Progenitor cell of endocrine pancreas (in vitro differentiated cells): Measurements from ENCODE around the gene EFL1. TPM values are rescaled to one million over a fixed set of nuclear protein-coding genes. Genes with fewer than 3 reads are reported as not detected.

Experiments used
- DNase-seq: peaks from one replicate; pipeline ENCODE4 v3.0.0; 2021; ENCODE audit warnings: low spot score; ENCODE audit not compliant: unreplicated experiment
- H3K27ac Mint-ChIP-seq: 2 replicates; pipeline ENCODE4 v1.8.0; 2021; ENCODE audit warnings: mild to moderate bottlenecking, moderate library complexity, mixed read lengths
- H3K27me3 Mint-ChIP-seq: 2 replicates; pipeline ENCODE4 v1.8.0; 2021; ENCODE audit warnings: mixed read lengths
- H3K36me3 Mint-ChIP-seq: 2 replicates; pipeline ENCODE4 v1.8.0; 2022; ENCODE audit warnings: mixed read lengths; ENCODE audit not compliant: insufficient read depth
- H3K4me1 Mint-ChIP-seq: 2 replicates; pipeline ENCODE4 v1.8.0; 2021; ENCODE audit warnings: low read depth, mixed read lengths
- H3K4me3 Mint-ChIP-seq: 2 replicates; pipeline ENCODE4 v1.8.0; 2021; ENCODE audit warnings: low read depth, mild to moderate bottlenecking, moderate library complexity, mixed read lengths
- H3K9me3 Mint-ChIP-seq: 2 replicates; pipeline ENCODE4 v1.8.0; 2021; ENCODE audit warnings: low read depth, mixed read lengths
- total RNA-seq: library from RNA; stranded (reverse); gene quantifications from 2 replicates; pipeline ENCODE4 v1.2.1, GENCODE V29; 2021
- TF ChIP-seq, protein P1 (sequence below): fragments of 200-600 bp; sonication (generic); IDR thresholded peaks from one replicate; pipeline ENCODE4 v1.5.0; 2021; ENCODE audit warnings: antibody characterized with exemption, mild to moderate bottlenecking; ENCODE audit not compliant: unreplicated experiment

EFL1 gene
- total RNA-seq, 1 donor from 2014 or later = 31.1 TPM

DNA sequence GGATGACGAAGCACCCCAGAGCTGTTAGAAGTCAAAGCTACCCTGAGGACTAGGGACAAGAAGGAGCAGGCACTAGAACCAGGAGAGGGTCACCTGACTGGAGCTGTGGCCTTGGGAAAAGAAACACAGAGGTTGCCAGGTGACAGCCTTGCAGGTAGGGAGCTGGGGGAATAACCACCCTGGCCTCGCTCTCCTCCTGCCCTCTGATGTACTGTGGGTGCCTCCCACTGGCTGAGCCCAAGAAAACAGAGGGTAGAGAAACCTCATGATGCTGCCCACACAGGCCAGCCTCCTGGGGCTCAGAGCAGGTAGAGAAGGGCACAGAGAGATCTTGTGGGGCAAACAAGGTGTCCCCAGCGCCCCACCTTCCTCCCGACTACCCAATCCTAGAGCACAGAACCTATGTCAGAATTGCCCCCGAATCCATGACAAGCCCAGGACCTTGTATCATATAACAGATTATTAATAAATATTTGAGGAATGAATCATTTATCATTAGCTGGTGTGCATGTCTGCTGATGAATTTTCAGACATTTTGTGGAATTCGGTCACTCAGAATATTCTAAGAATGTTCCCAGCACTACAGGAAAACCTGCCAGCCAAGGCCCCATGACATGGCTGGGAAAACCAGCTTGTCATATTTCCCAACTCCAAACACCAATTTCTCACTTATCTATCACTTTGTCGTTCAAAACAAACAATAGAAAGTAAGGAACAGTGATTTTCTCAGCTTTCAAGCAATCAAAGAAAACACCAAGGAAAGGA lies 156.9 kb downstream of the EFL1 start:
- no peaks in the 10 kb centered on the region for H3K36me3 Mint-ChIP-seq
- TF ChIP-seq, protein P1, sequence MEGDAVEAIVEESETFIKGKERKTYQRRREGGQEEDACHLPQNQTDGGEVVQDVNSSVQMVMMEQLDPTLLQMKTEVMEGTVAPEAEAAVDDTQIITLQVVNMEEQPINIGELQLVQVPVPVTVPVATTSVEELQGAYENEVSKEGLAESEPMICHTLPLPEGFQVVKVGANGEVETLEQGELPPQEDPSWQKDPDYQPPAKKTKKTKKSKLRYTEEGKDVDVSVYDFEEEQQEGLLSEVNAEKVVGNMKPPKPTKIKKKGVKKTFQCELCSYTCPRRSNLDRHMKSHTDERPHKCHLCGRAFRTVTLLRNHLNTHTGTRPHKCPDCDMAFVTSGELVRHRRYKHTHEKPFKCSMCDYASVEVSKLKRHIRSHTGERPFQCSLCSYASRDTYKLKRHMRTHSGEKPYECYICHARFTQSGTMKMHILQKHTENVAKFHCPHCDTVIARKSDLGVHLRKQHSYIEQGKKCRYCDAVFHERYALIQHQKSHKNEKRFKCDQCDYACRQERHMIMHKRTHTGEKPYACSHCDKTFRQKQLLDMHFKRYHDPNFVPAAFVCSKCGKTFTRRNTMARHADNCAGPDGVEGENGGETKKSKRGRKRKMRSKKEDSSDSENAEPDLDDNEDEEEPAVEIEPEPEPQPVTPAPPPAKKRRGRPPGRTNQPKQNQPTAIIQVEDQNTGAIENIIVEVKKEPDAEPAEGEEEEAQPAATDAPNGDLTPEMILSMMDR = no peak
- peaks cover 2% of the 10 kb centered on the region for H3K4me1 Mint-ChIP-seq
- H3K4me3 Mint-ChIP-seq = no peak overlapping the region
- DNase-seq = no peak
- H3K27me3 Mint-ChIP-seq = peaks cover 8% of the 10 kb centered on the region
- peak overlapping the region; percentile 47 for H3K27ac Mint-ChIP-seq
- peaks cover 3% of the 10 kb centered on the region for H3K9me3 Mint-ChIP-seq

DNA sequence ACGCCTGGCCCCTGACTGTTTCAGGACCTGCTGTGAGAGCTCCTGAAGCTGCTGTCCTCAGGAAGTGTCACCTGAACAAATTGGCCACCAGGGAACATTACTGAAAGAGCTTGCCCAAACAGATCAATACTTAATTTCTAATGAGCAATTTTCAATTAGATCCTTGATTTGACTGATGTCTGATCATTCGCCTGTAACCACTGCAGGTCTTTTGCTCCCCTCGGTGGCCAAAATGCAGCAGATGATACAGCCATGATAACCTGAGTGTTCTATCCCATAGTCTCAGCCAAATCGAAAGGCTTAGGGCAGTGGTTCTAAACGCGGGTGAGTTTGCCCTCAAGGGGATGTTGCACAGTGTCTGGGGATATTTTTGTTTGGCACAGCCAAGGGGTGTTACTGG lies 159.1 kb downstream of the EFL1 start:
- Mint-ChIP-seq H3K27me3 (peaks cover 9% of the 10 kb centered on the region), H3K27ac (no peak overlapping the region), H3K9me3 (no peaks in the 10 kb centered on the region), H3K4me1 (peaks cover 2% of the 10 kb centered on the region), H3K4me3 (no peak overlapping the region), H3K36me3 (no peaks in the 10 kb centered on the region)
- DNase-seq = no peak
- TF ChIP-seq, protein P1 = no peak

DNA sequence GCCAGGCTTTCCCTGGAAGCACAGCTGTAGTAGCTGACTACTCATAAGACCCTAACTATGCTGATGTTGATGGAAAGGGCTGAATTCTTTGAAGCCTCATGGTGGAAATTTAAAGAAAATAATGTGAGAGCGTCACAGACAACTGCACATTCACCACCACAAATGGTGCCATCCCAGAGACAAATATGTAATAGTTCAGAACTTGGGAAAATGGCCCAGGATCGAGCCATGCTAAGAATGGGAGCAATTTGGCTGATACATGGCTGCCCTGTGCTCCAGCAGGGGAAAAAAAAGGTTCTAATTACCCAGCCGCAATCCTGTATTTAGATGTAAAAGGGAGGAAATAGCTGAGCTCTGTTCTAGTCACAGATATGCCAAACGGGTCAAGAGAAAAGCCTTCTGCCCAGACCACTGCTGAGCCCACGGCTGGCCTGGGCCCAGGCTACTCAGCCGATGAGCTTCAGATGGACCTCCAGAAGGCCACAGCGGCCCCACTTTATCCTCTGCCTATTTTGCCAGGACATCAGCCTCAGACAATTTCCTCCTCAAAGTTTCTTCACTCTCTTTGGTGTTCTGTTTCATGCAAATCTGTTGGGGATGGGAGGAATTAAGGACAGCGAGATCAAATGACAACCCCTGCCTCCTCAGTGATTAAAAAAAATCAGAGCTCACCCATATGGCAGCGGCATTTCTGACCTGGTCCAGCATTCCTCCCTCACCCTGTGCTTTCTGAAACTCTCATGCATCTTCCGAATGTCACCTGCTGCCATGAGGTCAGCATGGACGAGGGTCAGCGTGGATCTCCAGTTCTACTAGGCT lies 162.2 kb downstream of the EFL1 start:
- peaks cover 2% of the 10 kb centered on the region for H3K4me1 Mint-ChIP-seq
- no peaks in the 10 kb centered on the region for H3K9me3 Mint-ChIP-seq
- H3K36me3 Mint-ChIP-seq = no peaks in the 10 kb centered on the region
- TF ChIP-seq, protein P1 = no peak
- DNase-seq = no peak
- peaks cover 9% of the 10 kb centered on the region for H3K27me3 Mint-ChIP-seq
- H3K4me3 Mint-ChIP-seq = no peak overlapping the region
- H3K27ac Mint-ChIP-seq = no peak overlapping the region

DNA sequence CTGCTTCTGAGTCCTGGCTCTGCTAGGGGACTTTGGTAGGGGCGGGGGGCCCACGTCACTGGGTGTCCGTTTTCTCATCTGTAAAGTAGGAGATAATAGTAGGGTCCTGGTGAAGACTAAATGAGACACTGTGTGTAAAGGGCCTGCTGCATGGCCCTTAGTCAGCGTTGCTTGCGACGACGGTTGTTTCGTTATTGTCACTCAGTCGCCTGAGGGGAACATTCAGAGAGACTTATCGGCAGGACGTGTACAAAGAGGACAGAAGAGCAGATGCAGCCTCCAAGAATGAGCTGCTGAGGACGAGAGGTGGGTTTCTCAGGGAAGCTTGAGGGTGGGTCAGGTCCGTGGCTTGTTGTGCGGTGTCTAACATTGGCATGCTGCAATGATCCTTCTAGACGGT lies 163.9 kb downstream of the EFL1 start:
- DNase-seq = no peak
- Mint-ChIP-seq H3K27ac (no peak overlapping the region), H3K27me3 (peaks cover 9% of the 10 kb centered on the region), H3K4me3 (no peak overlapping the region), H3K36me3 (no peaks in the 10 kb centered on the region), H3K4me1 (no peaks in the 10 kb centered on the region), H3K9me3 (peaks cover 3% of the 10 kb centered on the region)
- TF ChIP-seq, protein P1 = no peak

DNA sequence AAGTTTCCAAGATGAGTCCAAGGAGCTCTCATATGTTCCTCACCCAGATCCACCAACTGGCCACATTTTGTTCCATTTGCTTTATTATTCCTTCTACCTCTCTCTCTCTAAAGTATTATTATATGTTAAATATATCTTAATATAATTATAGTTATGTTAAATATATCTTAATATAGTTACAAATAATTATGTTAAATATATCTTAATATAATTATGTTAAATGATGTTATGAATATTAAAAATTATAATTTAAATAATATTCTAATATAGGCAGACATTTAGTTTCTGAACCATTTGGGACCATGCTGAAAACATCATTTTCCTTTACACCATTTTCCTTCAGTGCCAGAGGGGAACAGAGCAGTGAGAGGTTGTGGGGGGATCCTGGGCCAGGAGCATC lies 166.7 kb downstream of the EFL1 start:
- peaks cover 3% of the 10 kb centered on the region for H3K4me1 Mint-ChIP-seq
- H3K27me3 Mint-ChIP-seq = peaks cover 10% of the 10 kb centered on the region
- TF ChIP-seq, protein P1 = no peak
- no peak overlapping the region for H3K27ac Mint-ChIP-seq
- no peaks in the 10 kb centered on the region for H3K36me3 Mint-ChIP-seq
- no peak overlapping the region for H3K4me3 Mint-ChIP-seq
- DNase-seq = no peak
- peaks cover 3% of the 10 kb centered on the region for H3K9me3 Mint-ChIP-seq
